Progenitor cell of endocrine pancreas (in vitro differentiated cells): ENCODE data around the gene PTPRD. TPM values are rescaled to one million over a fixed set of nuclear protein-coding genes. Genes with fewer than 3 reads are reported as not detected.

Source experiments
- DNase-seq: peaks from one replicate; pipeline ENCODE4 v3.0.0; 2021; ENCODE audit warnings: low spot score; ENCODE audit not compliant: unreplicated experiment
- H3K27ac Mint-ChIP-seq: 2 replicates; pipeline ENCODE4 v1.8.0; 2021; ENCODE audit warnings: mild to moderate bottlenecking, moderate library complexity, mixed read lengths
- H3K27me3 Mint-ChIP-seq: 2 replicates; pipeline ENCODE4 v1.8.0; 2021; ENCODE audit warnings: mixed read lengths
- H3K36me3 Mint-ChIP-seq: 2 replicates; pipeline ENCODE4 v1.8.0; 2022; ENCODE audit warnings: mixed read lengths; ENCODE audit not compliant: insufficient read depth
- H3K4me1 Mint-ChIP-seq: 2 replicates; pipeline ENCODE4 v1.8.0; 2021; ENCODE audit warnings: low read depth, mixed read lengths
- H3K4me3 Mint-ChIP-seq: 2 replicates; pipeline ENCODE4 v1.8.0; 2021; ENCODE audit warnings: low read depth, mild to moderate bottlenecking, moderate library complexity, mixed read lengths
- H3K9me3 Mint-ChIP-seq: 2 replicates; pipeline ENCODE4 v1.8.0; 2021; ENCODE audit warnings: low read depth, mixed read lengths
- total RNA-seq: library from RNA; stranded (reverse); gene quantifications from 2 replicates; pipeline ENCODE4 v1.2.1, GENCODE V29; 2021
- TF ChIP-seq, protein P1 (sequence below): fragments of 200-600 bp; sonication (generic); IDR thresholded peaks from one replicate; pipeline ENCODE4 v1.5.0; 2021; ENCODE audit warnings: antibody characterized with exemption, mild to moderate bottlenecking; ENCODE audit not compliant: unreplicated experiment

The PTPRD gene
- total RNA-seq, 1 donor from 2014 or later = 124 TPM

DNA sequence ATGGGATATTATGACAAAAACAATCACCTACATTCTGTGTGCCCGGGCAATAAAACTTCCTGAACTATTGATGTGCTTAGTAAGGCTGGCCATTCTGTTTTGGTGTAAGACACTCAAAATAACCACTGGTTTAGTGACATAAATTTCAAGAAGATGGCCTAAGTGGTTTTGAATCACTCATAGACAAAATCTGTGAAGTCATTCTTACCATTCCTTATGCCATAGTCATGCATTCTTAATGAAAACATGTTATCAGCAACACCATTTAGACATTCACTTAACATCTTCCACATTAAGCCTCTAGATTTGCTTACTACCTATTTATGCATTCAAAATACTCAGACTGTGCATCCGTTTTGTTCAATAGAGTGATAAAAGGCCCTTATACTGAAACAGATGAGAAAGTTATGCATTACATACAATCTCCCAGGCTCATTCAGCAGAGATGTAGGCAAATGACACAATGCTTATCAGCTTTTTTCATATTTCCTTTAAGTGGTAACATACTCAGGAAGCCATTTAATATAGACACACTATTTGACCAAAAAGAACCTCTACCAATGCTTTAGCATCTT, 1964.4 kb downstream of the PTPRD start:
- no peak overlapping the region for H3K4me3 Mint-ChIP-seq
- H3K27ac Mint-ChIP-seq = no peak overlapping the region
- H3K27me3 Mint-ChIP-seq = no peaks in the 10 kb centered on the region
- H3K36me3 Mint-ChIP-seq = no peaks in the 10 kb centered on the region
- TF ChIP-seq, protein P1, sequence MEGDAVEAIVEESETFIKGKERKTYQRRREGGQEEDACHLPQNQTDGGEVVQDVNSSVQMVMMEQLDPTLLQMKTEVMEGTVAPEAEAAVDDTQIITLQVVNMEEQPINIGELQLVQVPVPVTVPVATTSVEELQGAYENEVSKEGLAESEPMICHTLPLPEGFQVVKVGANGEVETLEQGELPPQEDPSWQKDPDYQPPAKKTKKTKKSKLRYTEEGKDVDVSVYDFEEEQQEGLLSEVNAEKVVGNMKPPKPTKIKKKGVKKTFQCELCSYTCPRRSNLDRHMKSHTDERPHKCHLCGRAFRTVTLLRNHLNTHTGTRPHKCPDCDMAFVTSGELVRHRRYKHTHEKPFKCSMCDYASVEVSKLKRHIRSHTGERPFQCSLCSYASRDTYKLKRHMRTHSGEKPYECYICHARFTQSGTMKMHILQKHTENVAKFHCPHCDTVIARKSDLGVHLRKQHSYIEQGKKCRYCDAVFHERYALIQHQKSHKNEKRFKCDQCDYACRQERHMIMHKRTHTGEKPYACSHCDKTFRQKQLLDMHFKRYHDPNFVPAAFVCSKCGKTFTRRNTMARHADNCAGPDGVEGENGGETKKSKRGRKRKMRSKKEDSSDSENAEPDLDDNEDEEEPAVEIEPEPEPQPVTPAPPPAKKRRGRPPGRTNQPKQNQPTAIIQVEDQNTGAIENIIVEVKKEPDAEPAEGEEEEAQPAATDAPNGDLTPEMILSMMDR = no peak
- DNase-seq = no peak
- no peaks in the 10 kb centered on the region for H3K4me1 Mint-ChIP-seq
- H3K9me3 Mint-ChIP-seq = no peaks in the 10 kb centered on the region

DNA sequence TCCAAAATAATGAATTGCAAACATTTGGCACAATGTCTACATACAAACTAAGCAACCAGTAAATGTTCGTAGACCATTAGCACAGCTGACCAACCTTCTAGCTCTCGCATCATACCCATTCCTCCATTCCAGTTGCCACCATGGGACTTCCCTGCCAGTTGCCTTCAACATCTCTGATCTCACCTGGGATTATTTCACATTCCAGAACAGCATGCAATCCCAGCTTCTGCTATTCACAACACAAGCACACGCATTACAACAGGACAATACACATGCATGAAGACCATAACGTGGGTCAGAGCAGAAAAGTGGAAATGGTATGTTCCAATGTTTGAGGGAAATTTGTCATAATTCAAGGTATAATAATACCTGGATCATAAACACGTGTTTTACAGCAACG, 1965.0 kb downstream of the PTPRD start:
- H3K36me3 Mint-ChIP-seq = no peaks in the 10 kb centered on the region
- H3K9me3 Mint-ChIP-seq = no peaks in the 10 kb centered on the region
- H3K27ac Mint-ChIP-seq = no peak overlapping the region
- H3K27me3 Mint-ChIP-seq = no peaks in the 10 kb centered on the region
- H3K4me3 Mint-ChIP-seq = no peak overlapping the region
- no peak for DNase-seq
- TF ChIP-seq, protein P1 = no peak
- H3K4me1 Mint-ChIP-seq = no peaks in the 10 kb centered on the region

DNA sequence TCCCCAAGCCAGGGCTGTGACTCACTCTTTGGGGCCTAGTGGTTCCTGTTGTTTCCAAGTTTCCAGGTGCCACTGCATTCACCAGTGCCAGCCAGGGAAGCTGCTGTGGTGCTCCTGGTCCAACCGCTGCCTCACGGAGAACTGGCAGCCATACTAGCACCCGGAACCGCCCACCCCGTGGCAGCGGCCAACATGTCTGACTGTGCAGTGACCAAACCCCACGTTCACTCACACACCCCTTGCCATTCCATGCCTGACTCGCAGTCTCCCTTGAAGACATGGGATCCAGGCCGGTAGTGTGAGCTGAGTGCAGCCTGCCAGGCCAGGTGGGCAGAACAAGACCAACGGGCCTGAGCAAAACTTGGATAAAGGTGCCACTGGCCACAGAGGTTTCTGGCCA, 1968.2 kb downstream of the PTPRD start:
- Mint-ChIP-seq H3K4me3 (no peak overlapping the region), H3K36me3 (no peaks in the 10 kb centered on the region)
- TF ChIP-seq, protein P1 = no peak

DNA sequence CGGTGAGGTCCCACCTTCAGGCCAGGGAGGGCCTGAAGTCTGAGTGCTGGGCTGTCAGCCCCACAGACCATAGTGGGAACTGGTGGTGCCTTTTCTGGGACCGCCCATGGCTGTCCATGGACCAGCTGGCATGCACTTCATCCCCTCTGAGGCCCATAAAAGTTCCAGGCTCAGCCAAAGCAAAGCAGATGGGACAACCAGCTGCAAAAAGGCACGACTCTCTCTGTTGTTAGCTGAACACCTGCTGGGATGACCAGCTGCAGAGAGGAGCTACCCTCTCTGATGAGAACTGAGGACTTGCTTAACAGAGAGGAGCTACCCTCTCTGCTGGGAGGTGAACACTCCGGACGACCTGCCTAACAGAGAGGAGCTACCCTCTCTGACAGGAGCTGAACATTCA, 1968.9 kb downstream of the PTPRD start:
- no peak for DNase-seq
- TF ChIP-seq, protein P1 = no peak
- Mint-ChIP-seq H3K4me3 (no peak overlapping the region), H3K4me1 (no peaks in the 10 kb centered on the region), H3K9me3 (no peaks in the 10 kb centered on the region), H3K36me3 (no peaks in the 10 kb centered on the region), H3K27ac (no peak overlapping the region), H3K27me3 (no peaks in the 10 kb centered on the region)

More for the DNA sequence above, 1968.2 kb downstream of the PTPRD start:
- no peaks in the 10 kb centered on the region for H3K9me3 Mint-ChIP-seq
- no peaks in the 10 kb centered on the region for H3K27me3 Mint-ChIP-seq
- H3K27ac Mint-ChIP-seq = no peak overlapping the region
- DNase-seq = no peak
- no peaks in the 10 kb centered on the region for H3K4me1 Mint-ChIP-seq

DNA sequence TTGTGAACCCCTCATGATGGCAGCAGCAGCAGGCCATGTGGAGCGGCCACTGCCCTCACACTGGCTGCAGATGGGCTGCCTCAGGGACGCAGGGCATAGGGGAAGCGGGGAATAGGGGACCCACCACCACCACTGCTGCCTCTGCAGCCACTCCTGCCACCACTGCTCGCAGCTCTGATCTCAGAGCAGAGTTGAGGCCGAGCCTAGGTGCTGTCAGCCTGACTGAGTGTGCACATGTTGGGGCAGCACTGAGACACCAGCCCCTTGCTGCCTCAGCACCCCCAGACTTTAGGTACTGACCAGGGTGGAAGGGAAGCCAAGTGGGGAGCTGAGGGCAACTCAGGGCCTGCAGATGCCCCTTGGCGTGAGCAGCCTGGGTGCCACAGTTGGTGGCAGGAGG, 1969.3 kb downstream of the PTPRD start:
- no peaks in the 10 kb centered on the region for H3K4me1 Mint-ChIP-seq
- H3K4me3 Mint-ChIP-seq = no peak overlapping the region
- DNase-seq = no peak
- TF ChIP-seq, protein P1 = no peak
- no peak overlapping the region for H3K27ac Mint-ChIP-seq
- no peaks in the 10 kb centered on the region for H3K9me3 Mint-ChIP-seq
- no peaks in the 10 kb centered on the region for H3K36me3 Mint-ChIP-seq
- no peaks in the 10 kb centered on the region for H3K27me3 Mint-ChIP-seq
